ENCODE results near the gene ANKRD62. TPM values are rescaled to one million over a fixed set of nuclear protein-coding genes. Genes with fewer than 3 reads are reported as not detected.
A peak's percentile ranks its signal among the peaks of the same experiment; 100 is the strongest.
"Not testable (repeated sequence)": the region's sequence is repeated elsewhere in the genome, so short reads cannot be mapped to it uniquely, and the experiment has no call there.

Gene ANKRD62
- total RNA-seq, 4 donors from 2014 or later: 0.16 to 1.2 TPM; not detected in 2

DNA sequence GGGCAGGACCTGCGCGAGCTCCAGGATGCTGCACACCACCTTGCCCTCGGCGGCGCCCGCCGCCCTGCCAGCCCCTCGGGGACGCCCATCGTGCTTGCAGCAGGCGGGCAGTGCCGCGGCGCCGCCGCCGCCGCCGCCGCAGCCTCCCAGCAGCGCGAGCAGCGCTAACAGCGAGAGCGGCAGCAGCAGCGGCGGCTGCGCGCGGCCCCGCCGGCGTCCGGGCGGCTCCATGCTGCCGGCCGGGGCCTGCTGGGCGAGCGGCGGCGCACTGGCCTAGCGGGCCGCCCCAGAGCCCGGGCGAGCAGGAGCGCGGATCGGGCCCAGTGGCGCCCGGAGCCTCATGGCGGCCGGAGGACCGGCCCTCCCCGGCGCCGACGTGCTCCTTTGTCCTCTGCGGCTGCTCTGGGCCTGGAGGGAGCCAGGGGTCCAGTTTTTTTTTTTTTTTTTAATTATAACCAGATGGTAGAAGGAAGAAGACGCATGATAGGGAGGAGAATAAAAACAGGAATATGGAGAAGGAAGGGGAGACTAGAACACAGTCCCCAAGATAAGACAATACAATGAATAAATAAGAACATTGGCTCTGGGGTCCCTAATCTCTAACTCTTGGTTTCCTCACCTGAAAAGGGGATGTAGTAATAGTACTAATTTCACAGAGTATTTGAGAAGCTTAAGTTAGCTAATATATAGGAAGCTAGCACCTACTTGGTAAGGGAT, 17.1 kb upstream of the ANKRD62 start:
- no peak for DNase-seq (ENCODE audit: low spot score in 2 of 2)
- peak overlapping the region; percentile 36 for H3K4me3 ChIP-seq
- 19% methylated on average over 21 of the region's 59 CpGs for WGBS

DNA sequence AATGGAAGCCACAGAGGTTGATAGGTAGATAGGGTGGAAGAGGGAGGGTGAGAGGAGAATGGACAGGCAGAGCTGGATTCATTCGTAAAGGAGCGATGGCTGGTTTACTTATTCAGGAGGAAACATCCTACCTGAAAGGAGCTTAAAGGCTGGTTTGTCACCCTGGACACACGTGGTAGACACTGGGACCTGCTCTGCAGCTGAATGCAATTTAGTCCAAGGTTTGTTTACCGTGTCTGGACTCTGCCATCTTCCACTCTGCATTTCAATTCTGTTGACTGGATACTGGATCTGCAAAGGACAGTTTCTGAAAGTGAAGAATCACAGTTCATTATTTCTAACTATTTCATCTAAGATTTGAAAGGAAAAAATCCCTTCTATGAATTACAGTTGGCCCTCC, 15.6 kb upstream of the ANKRD62 start:
- not testable (repeated sequence) for H3K36me3 ChIP-seq; H3K27me3 ChIP-seq; DNase-seq (ENCODE audit: low spot score in 2 of 2); H3K4me3 ChIP-seq; H3K9me3 ChIP-seq; H3K4me1 ChIP-seq; H3K27ac ChIP-seq
- WGBS: 100% methylated on average over 1 of the region's 4 CpGs

More for the DNA sequence above, 17.1 kb upstream of the ANKRD62 start:
- Histone ChIP-seq H3K27ac (no peak overlapping the region), H3K36me3 (no peaks in the 10 kb centered on the region), H3K27me3 (no peaks in the 10 kb centered on the region), H3K9me3 (no peaks in the 10 kb centered on the region), H3K4me1 (peaks cover 3% of the 10 kb centered on the region)
- TF ChIP-seq POLR2A (IDR thresholded peaks at IDR 0.05) (no peak), POLR2AphosphoS5 (IDR thresholded peaks at IDR 0.05) (no peak), EP300 (IDR thresholded peaks at IDR 0.05) (no peak)
- TF ChIP-seq, protein P1, sequence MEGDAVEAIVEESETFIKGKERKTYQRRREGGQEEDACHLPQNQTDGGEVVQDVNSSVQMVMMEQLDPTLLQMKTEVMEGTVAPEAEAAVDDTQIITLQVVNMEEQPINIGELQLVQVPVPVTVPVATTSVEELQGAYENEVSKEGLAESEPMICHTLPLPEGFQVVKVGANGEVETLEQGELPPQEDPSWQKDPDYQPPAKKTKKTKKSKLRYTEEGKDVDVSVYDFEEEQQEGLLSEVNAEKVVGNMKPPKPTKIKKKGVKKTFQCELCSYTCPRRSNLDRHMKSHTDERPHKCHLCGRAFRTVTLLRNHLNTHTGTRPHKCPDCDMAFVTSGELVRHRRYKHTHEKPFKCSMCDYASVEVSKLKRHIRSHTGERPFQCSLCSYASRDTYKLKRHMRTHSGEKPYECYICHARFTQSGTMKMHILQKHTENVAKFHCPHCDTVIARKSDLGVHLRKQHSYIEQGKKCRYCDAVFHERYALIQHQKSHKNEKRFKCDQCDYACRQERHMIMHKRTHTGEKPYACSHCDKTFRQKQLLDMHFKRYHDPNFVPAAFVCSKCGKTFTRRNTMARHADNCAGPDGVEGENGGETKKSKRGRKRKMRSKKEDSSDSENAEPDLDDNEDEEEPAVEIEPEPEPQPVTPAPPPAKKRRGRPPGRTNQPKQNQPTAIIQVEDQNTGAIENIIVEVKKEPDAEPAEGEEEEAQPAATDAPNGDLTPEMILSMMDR (IDR thresholded peaks at IDR 0.05): no peak

DNA sequence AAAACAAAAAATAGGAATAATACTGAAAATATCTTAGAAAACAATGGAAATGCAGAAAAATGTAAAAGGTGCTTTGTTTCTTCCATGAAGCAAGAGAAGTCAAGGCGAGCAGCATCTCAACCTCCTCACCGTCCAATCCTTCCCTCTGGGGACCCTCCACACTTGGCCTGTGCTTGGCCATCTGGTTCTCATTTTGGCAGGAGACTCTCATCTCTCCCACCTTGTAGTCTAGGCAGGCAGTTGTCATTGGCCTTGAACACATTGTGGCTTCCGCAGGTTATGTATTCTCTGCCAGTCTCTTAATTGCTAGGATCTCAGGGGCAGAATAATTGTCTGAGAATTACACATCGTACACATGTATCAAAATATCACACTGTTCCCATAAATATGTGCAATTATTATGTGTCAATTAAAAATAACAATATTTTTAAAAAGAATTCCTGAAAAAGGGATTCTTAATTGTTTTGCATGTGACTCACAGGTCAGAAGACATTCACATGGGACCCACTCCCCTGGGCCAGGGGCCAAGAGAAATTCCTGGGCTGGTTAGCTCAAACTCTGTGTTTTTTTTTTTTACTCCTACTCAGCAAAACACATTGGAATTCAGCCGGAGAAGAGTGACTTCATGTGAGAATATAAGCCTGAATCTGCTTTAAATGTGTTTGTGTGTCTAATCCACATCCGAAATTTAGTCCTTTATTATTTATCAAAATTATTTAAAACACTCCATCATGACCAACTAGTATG, 14.0 kb upstream of the ANKRD62 start:
- Histone ChIP-seq H3K36me3 (no peaks in the 10 kb centered on the region), H3K4me3 (no peak overlapping the region), H3K9me3 (no peaks in the 10 kb centered on the region), H3K4me1 (peaks cover 3% of the 10 kb centered on the region), H3K27me3 (no peaks in the 10 kb centered on the region), H3K27ac (no peak overlapping the region)
- 58% methylated on average over 6 of the region's 6 CpGs for WGBS
- no peak for TF ChIP-seq POLR2AphosphoS5 (IDR thresholded peaks at IDR 0.05)
- TF ChIP-seq, protein P1 (IDR thresholded peaks at IDR 0.05): no peak
- TF ChIP-seq EP300 (IDR thresholded peaks at IDR 0.05): no peak
- TF ChIP-seq POLR2A (IDR thresholded peaks at IDR 0.05): no peak
- DNase-seq (ENCODE audit: low spot score in 2 of 2): no peak

DNA sequence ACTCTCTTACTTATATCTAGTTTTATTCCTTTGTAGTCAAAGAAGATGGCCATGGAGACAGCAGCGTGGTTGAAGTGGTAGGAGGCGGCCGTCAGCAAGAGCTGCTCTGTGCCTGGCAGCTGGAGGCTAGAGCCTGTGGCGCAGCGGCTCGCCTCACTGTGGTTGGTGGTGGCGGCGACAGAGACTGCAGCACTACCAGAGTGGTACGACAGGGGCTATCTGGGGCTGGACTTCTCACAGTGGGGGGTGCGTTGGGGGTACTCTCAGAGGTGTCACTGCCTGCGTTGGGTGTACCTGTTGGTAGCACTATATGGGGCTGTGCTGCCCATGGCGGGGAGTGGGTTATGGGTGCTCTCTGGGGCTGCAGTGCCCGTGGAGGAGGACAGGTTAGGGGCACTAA, 8.5 kb upstream of the ANKRD62 start:
- TF ChIP-seq, protein P1 (IDR thresholded peaks at IDR 0.05): no peak
- TF ChIP-seq EP300 (IDR thresholded peaks at IDR 0.05) (no peak), POLR2A (IDR thresholded peaks at IDR 0.05) (no peak), POLR2AphosphoS5 (IDR thresholded peaks at IDR 0.05) (no peak)
- no peaks in the 10 kb centered on the region for H3K9me3 ChIP-seq
- no peak overlapping the region for H3K4me3 ChIP-seq
- no peak for DNase-seq (ENCODE audit: low spot score in 2 of 2)
- H3K36me3 ChIP-seq: no peaks in the 10 kb centered on the region
- H3K4me1 ChIP-seq: no peaks in the 10 kb centered on the region
- H3K27me3 ChIP-seq: no peaks in the 10 kb centered on the region
- no peak overlapping the region for H3K27ac ChIP-seq
- 91% methylated on average over 11 of the region's 13 CpGs for WGBS

DNA sequence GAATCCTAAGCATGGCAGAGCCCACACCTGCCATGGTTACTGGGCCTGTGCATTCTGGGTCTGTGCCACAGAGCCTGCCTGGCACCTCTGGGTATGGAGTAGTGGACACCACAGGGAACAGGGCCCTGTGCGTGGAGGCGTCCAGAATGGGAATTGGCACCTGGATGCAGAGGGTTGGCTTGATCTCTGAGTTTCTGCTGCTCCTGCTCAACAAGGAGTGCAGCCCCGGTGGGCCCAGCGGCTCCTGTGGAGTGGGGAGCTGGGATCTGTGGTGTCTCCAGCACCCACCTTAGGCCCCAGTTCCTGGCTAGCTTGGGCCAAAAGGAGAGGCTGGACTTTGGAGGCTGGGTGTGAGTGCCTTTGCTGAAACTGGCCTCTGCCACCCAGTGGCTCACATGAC, 7.9 kb upstream of the ANKRD62 start:
- H3K9me3 ChIP-seq: no peaks in the 10 kb centered on the region
- no peak for DNase-seq (ENCODE audit: low spot score in 2 of 2)
- no peaks in the 10 kb centered on the region for H3K27me3 ChIP-seq
- H3K36me3 ChIP-seq: no peaks in the 10 kb centered on the region
- H3K4me1 ChIP-seq: no peaks in the 10 kb centered on the region
- WGBS: 100% methylated on average over 1 of the region's 4 CpGs
- H3K4me3 ChIP-seq: no peak overlapping the region
- H3K27ac ChIP-seq: no peak overlapping the region
- TF ChIP-seq EP300 (IDR thresholded peaks at IDR 0.05) (no peak), POLR2AphosphoS5 (IDR thresholded peaks at IDR 0.05) (no peak), POLR2A (IDR thresholded peaks at IDR 0.05) (no peak)
- TF ChIP-seq, protein P1 (IDR thresholded peaks at IDR 0.05): no peak

All from suprapubic skin (tissue), 4 donors.